NCI-H2107 treated with DMSO at 0.1 percent for 48 hours (cell line): Measurements from ENCODE around the gene RCAN2.

Experiments
- DNase-seq: peaks from one replicate; lab custom pipeline; 2025; ENCODE audit not compliant: unreplicated experiment; lab: John Stamatoyannopoulos, UW

The RCAN2 gene

GRCh38 chr6:46491201-46491627, at the start of gene RCAN2:
TSS of gene RCAN2 (minus strand) at chr6:46491449.
- DNase-seq = no peak

GRCh38 chr6:46539866-46540265, 48.6 kb upstream of the RCAN2 start:
- no peak for DNase-seq

GRCh38 chr6:46538800-46539480, 47.7 kb upstream of the RCAN2 start:
- DNase-seq = no peak

GRCh38 chr6:46530896-46531295, 39.6 kb upstream of the RCAN2 start:
- DNase-seq = no peak

GRCh38 chr6:46528961-46529750, 37.9 kb upstream of the RCAN2 start:
- DNase-seq = no peak

- no peak for DNase-seq
Observed at GRCh38 chr6:46526607-46527006, 35.4 kb upstream of the RCAN2 start.

GRCh38 chr6:46525583-46525982, 34.3 kb upstream of the RCAN2 start:
- no peak for DNase-seq

GRCh38 chr6:46521464-46521971, 30.3 kb upstream of the RCAN2 start:
- DNase-seq = no peak

- DNase-seq = no peak
Observed at GRCh38 chr6:46517202-46517601, 26.0 kb upstream of the RCAN2 start.

- DNase-seq = no peak
Observed at GRCh38 chr6:46513533-46513932, 22.3 kb upstream of the RCAN2 start.

- no peak for DNase-seq
Observed at GRCh38 chr6:46511320-46511719, 20.1 kb upstream of the RCAN2 start.

GRCh38 chr6:46510651-46511050, 19.4 kb upstream of the RCAN2 start:
- DNase-seq = no peak

GRCh38 chr6:46509981-46510510, 18.8 kb upstream of the RCAN2 start:
- no peak for DNase-seq

- DNase-seq = no peak
Observed at GRCh38 chr6:46509063-46509462, 17.8 kb upstream of the RCAN2 start.

GRCh38 chr6:46507426-46507825, 16.2 kb upstream of the RCAN2 start:
- no peak for DNase-seq

GRCh38 chr6:46505693-46506512, 14.7 kb upstream of the RCAN2 start:
- DNase-seq = no peak

GRCh38 chr6:46504242-46504641, 13.0 kb upstream of the RCAN2 start:
- no peak for DNase-seq

GRCh38 chr6:46502486-46503119, 11.4 kb upstream of the RCAN2 start:
- DNase-seq = no peak

- no peak for DNase-seq
Observed at GRCh38 chr6:46501136-46502089, 10.2 kb upstream of the RCAN2 start.

- DNase-seq = no peak
Observed at GRCh38 chr6:46500382-46500781, 9.1 kb upstream of the RCAN2 start.
